NT2/D1 (cell line): ENCODE results near the gene ENTREP1.

Experiments used
- DNase-seq: peaks from one replicate; pipeline ENCODE4 v3.0.0-alpha.2; 2011; ENCODE audit warnings: low read depth, low spot score
- H3K27me3 ChIP-seq: 2 replicates; pipeline ENCODE4 v1.6.0; 2011; ENCODE audit warnings: mild to moderate bottlenecking; ENCODE audit not compliant: insufficient read length, insufficient read depth
- H3K36me3 ChIP-seq: 2 replicates; pipeline ENCODE4 v1.6.1; 2011; ENCODE audit warnings: mild to moderate bottlenecking, low read length, mixed read lengths; ENCODE audit not compliant: insufficient read depth, insufficient read length
- H3K4me1 ChIP-seq: 2 replicates; pipeline ENCODE4 v1.5.1; 2011; ENCODE audit not compliant: insufficient read depth, insufficient read length
- H3K4me3 ChIP-seq: 2 replicates; pipeline ENCODE4 v1.5.1; 2011; ENCODE audit warnings: low read depth; ENCODE audit not compliant: insufficient read length
- H3K9ac ChIP-seq: 2 replicates; pipeline ENCODE4 v1.6.0; 2011; ENCODE audit warnings: low read depth; ENCODE audit not compliant: insufficient read length
- H3K9me3 ChIP-seq: 2 replicates; pipeline ENCODE4 v1.5.1; 2011; ENCODE audit warnings: mild to moderate bottlenecking, low read length; ENCODE audit not compliant: insufficient read depth
- SUZ12 ChIP-seq: IDR thresholded peaks from 2 replicates; pipeline ENCODE4 v1.6.1; 2011; ENCODE audit not compliant: insufficient read length, insufficient read depth; ENCODE audit errors: extremely low read depth
- YY1 ChIP-seq: IDR thresholded peaks from 2 replicates; pipeline ENCODE4 v1.6.1; 2011; ENCODE audit not compliant: insufficient read length, insufficient read depth
- ZNF274 ChIP-seq: IDR thresholded peaks from 2 replicates; pipeline ENCODE4 v1.6.1; 2011; ENCODE audit warnings: mild to moderate bottlenecking, low read depth, low read length

Gene ENTREP1

GRCh38 chr9:69308206-69308931 is 16.6 kb upstream of the ENTREP1 start:
- Histone ChIP-seq H3K4me1 (peaks cover 7% of the 10 kb centered on the region), H3K36me3 (no peaks in the 10 kb centered on the region), H3K9ac (no peak overlapping the region), H3K9me3 (peaks cover 62% of the 10 kb centered on the region), H3K4me3 (no peak overlapping the region), H3K27me3 (no peaks in the 10 kb centered on the region)
- DNase-seq = no peak
- no peak for TF ChIP-seq YY1

GRCh38 chr9:69313175-69313574 is 11.8 kb upstream of the ENTREP1 start:
- Histone ChIP-seq H3K36me3 (no peaks in the 10 kb centered on the region), H3K4me1 (peaks cover 3% of the 10 kb centered on the region), H3K9ac (no peak overlapping the region), H3K4me3 (no peak overlapping the region), H3K27me3 (no peaks in the 10 kb centered on the region), H3K9me3 (peaks cover 77% of the 10 kb centered on the region)
- TF ChIP-seq SUZ12 (no peak), ZNF274 (no peak), YY1 (no peak)
- no peak for DNase-seq

GRCh38 chr9:69314547-69314946 is 10.5 kb upstream of the ENTREP1 start:
- H3K4me1 ChIP-seq = no peaks in the 10 kb centered on the region
- no peaks in the 10 kb centered on the region for H3K36me3 ChIP-seq
- no peaks in the 10 kb centered on the region for H3K27me3 ChIP-seq
- DNase-seq = no peak
- H3K9ac ChIP-seq = no peak overlapping the region
- no peak overlapping the region for H3K4me3 ChIP-seq
- H3K9me3 ChIP-seq = peaks cover 66% of the 10 kb centered on the region
- no peak for TF ChIP-seq SUZ12
- TF ChIP-seq YY1 = no peak

- Histone ChIP-seq H3K4me3 (no peak overlapping the region), H3K27me3 (no peaks in the 10 kb centered on the region), H3K4me1 (no peaks in the 10 kb centered on the region), H3K36me3 (no peaks in the 10 kb centered on the region), H3K9ac (no peak overlapping the region), H3K9me3 (peaks cover 43% of the 10 kb centered on the region)
- DNase-seq = no peak
- TF ChIP-seq ZNF274 = no peak
- TF ChIP-seq YY1 = no peak
- no peak for TF ChIP-seq SUZ12
These were observed 7.9 kb upstream of the ENTREP1 start for GRCh38 chr9:69317081-69317480.

DNA sequence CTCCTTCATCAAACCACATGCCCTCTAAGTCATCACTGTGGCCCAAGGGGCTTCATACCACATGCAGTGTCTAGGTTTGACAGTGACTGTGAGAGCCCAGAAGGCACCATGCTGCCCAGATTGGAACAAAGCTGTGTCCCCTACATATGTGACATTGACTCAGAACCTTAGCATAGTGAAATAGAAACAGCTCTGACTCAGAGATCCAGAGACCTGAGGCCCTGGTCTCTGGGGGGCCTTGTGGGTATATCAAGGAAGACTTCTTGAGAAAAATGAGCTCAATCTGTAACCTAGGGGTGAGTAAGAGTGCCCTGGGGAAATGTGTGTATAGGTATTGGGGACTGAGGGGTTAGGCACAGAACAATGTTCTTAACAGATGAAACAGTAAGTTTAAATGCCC is 7.1 kb upstream of the ENTREP1 start:
- TF ChIP-seq ZNF274 (no peak), SUZ12 (no peak), YY1 (no peak)
- Histone ChIP-seq H3K9me3 (peaks cover 34% of the 10 kb centered on the region), H3K4me3 (no peak overlapping the region), H3K36me3 (no peaks in the 10 kb centered on the region), H3K27me3 (peaks cover 8% of the 10 kb centered on the region), H3K4me1 (no peaks in the 10 kb centered on the region), H3K9ac (no peak overlapping the region)
- no peak for DNase-seq

- Histone ChIP-seq H3K4me3 (no peak overlapping the region), H3K36me3 (no peaks in the 10 kb centered on the region), H3K27me3 (peaks cover 23% of the 10 kb centered on the region), H3K4me1 (no peaks in the 10 kb centered on the region), H3K9me3 (peaks cover 19% of the 10 kb centered on the region), H3K9ac (no peak overlapping the region)
- DNase-seq = no peak
- TF ChIP-seq SUZ12 = no peak
- no peak for TF ChIP-seq YY1
- TF ChIP-seq ZNF274 = no peak
These were observed 5.5 kb upstream of the ENTREP1 start for GRCh38 chr9:69319324-69320025.

- no peak overlapping the region for H3K9ac ChIP-seq
- peaks cover 48% of the 10 kb centered on the region for H3K27me3 ChIP-seq
- no peak for TF ChIP-seq SUZ12
- no peak for TF ChIP-seq ZNF274
- TF ChIP-seq YY1 = no peak
- H3K4me1 ChIP-seq = no peaks in the 10 kb centered on the region
- H3K36me3 ChIP-seq = no peaks in the 10 kb centered on the region
- no peak overlapping the region for H3K4me3 ChIP-seq
- H3K9me3 ChIP-seq = no peaks in the 10 kb centered on the region
- no peak for DNase-seq
These were observed 2.8 kb upstream of the ENTREP1 start for GRCh38 chr9:69322256-69322655.
